NCI-H2171 (cell line): ENCODE results near the gene AARS2.

ENCODE experiments used
- DNase-seq: peaks from one replicate; lab custom pipeline; 2025; lab: John Stamatoyannopoulos, UW

The AARS2 gene

DNA sequence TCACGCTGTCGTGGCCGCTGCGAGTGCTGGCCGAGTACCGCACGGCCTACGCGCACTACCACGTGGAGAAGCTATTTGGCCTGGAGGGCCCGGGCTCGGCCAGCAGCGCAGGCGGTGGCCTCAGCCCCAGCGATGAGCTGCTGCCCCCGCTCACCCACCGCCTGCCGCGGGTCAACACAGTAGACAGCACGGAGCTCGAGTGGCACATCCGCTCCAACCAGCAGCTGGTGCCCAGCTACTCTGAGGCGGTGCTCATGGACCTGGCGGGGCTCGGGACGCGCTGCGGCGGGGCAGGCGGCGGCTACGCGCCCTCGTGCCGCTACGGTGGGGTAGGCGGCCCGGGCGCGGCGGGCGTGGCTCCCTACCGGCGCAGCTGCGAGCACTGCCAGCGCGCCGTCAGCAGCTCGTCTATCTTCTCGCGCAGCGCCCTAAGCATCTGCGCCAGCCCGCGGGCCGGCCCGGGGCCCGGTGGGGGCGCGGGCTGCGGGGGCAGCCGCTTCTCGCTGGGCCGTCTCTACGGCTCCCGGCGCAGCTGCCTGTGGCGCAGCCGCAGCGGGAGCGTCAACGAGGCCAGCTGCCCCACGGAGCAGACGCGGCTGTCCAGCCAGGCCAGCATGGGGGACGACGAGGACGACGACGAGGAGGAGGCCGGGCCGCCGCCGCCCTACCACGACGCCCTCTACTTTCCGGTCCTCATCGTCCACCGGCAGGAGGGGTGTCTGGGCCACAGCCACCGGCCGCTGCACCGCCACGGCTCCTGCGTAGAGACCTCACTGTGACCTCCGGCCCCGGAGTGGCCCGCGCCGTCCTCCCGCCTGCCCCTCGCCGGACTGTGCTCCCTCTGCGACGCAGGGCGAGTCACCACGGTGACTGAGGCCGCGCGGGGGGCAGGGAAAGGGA, 37.1 kb downstream of the AARS2 start:
- DNase-seq = no peak

GRCh38 chr6:44275271-44275748, 37.8 kb downstream of the AARS2 start:
- DNase-seq = no peak

GRCh38 chr6:44273617-44274016, 39.5 kb downstream of the AARS2 start:
- DNase-seq = no peak

DNA sequence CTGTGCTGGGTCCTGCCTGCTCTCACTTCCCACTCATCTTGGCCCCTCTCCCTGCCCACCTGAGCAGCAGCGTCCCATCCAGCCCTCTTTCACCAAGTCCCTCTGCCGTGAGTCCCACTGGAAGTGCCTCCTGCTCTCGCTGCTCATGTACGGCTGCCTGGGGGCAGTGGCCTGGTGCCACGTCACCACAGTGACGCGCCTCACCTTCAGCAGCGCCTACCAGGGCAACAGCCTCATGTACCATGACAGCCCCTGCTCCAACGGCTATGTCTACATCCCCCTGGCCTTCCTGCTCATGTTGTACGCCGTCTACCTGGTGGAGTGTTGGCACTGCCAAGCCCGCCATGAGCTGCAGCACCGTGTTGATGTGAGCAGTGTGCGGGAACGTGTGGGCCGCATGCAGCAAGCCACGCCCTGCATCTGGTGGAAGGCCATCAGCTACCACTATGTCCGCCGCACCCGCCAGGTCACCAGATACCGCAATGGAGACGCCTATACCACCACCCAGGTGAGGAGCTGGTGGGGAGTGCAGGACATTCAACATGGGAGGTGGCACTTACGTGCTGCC, 40.1 kb downstream of the AARS2 start:
- no peak for DNase-seq

DNA sequence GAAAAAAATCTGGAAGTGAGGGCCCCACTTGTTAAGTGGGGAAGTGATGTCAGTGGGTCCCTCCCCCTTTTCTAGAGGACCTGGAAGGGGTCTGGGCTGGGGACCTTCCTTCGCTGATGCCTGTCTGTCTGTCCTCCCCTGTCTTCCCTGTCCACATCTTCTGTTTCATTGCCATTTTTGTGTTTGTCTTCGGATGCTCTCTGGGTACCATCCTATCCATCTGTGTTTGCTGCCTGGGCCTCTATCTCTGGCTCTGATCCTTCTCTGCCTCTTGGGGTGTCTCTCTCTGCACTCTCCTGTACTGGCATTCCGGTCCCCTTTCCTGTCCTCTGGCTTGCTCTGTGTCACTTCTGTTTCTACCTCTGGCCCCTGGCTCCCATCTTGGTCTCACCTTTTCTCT, 40.6 kb downstream of the AARS2 start:
- no peak for DNase-seq

GRCh38 chr6:44271914-44272313, 41.2 kb downstream of the AARS2 start:
- no peak for DNase-seq

GRCh38 chr6:44271406-44271723, 41.8 kb downstream of the AARS2 start:
- DNase-seq = no peak

DNA sequence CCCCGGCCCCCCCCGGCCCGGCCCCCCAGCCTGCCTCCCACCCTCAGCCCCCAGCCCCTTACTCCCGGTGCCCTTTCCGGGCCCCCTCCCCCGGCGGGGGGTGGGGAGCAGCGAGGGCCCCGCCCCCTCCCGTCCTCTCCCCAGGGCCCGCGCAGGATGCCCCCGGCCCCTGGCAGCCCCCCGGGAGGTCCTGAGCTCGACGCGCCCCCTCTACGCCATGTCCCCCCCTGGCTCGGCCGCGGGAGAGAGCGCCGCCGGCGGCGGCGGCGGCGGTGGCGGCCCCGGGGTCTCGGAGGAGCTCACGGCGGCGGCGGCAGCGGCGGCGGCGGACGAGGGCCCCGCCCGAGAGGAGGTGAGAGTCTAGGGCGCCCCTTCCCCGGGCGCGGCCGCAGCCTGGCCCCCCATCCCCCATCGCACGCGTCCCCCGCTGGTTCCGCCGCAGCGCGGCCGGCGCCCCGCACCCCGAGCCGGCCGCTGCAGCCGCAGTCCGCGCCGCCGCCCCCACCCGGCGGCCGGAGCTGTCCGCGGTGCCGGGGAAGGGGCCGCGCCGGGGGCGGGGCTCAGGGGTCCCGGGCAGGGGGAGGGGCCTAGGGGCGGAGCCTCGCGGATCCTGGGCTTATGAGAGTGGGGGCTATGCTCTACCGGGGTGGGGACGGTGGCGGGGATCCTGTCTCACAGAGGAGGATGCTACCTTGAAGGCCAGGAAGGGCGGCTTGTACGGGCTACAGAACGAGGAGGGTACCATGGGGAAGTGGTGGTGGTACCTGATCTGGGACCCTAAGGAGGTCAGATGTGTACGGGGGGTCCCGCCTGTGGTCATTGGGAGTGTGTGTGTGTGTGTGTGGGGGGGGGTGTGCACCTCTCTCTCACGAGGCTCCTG, 42.4 kb downstream of the AARS2 start:
- peak; percentile 23 for DNase-seq

DNA sequence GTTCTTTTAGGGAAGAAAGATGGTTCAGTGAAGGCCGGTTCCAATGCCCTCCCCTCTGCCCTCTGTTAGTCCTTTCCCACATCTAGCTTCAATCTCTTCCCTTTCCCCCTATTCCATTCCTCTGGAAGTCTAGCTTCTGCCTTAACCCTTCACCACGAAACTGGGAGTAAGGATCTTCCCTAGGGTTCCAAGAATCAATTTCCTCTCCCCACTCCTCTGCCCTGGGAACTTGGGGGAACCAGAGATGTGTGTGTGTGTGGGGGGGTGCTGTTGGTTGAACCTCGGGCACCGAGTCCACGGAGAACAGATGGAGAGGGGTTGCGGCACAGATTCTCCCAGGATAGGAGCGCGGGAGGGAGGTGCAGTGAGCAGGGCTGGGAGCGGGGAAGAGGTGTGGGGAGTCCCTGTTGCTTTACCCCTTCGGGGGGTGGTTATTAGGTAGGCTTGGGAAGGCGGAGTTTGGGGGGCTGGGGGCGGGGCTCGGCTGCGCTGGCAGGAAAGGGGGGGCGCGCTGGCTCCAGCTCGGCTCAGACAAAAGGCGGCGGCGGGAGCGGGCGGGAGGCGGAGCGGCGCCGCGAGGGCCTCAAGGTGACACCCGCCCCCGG, 43.1 kb downstream of the AARS2 start, which contains the start of gene TMEM151B:
TSS of gene TMEM151B (plus strand) at position 530 of the 605 bp plus-strand sequence. CDS start 293 bp downstream, outside the sequence.
- peak; percentile 48 for DNase-seq

DNA sequence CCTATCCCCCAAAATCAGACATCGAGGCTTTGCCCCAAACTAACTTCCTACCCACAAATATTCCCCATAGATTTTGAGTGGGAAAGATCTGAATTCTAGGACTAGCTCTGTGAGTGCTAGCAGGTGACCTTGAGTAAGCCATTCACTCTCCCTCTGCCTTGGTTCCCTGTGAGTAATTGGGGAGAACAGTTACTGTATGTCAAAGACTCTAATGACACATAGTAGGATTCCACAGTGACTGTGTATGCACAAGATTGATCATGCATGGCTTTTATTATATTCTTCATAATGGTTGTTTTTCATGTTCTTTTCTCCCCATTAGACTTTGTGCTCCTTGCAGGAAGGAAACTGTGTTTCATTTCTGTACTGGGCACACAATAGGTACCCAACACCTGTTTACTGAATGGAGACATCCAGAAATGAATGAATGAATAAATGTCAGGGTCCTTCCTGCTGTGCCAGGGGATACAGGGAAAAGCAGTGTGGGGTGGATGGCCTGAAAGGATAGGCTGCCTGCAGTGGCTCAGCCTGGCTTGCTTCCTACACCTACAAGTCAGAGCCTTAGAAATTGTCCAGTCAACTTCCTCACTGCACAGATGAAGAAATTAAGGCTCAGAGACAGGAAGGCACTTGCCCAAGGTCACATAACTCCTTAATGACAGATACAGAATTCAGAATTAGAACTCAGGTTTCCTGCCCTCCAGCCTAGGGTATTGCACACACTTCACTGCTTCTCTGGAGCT, 43.8 kb downstream of the AARS2 start:
- DNase-seq = no peak

DNA sequence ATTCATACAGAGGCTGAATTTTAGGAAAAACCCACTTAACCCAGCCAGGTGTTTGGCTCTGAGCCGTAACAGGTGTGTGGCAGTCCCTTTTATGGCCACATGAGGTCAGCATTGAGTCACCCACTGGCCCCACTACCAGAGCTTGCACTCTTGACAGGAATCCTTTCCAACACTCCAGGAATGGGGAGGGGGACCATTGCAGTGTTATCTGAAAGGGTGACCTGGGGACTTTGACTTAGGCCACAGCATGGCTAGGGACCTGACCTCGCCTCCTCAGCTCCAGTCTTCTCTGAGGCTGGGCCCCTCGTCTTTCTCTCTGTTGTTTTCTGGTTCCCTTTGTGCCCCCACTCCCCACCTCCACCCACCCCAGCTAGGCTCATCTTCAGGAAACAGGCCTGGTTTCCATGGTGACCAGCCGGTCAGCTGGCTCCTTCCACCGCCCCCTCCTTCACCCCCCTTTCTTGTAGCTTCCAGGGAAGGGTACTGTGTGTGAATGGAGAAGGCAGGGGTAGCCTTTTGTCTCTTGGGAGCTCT, 45.0 kb downstream of the AARS2 start:
- DNase-seq = peak; percentile 46

DNA sequence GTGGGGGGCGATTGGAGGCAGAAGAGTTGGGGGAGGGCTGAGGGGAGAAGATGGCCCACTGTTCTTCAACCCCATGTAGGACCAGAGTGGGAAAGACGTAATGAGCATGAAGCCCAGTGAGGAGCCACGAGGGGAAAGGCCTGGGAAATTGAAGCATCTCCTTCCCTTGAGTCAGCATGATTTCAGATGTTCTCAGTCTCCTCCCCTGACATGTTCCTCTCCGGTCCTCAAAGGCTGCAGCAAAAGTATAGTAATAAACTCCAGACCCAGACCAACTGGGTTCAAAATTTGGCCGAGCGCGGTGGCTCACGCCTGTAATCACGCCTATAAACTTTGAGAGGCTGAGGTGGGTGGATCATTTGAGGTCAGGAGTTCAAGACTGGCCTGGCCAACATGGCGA, 45.9 kb downstream of the AARS2 start:
- DNase-seq = no peak

DNA sequence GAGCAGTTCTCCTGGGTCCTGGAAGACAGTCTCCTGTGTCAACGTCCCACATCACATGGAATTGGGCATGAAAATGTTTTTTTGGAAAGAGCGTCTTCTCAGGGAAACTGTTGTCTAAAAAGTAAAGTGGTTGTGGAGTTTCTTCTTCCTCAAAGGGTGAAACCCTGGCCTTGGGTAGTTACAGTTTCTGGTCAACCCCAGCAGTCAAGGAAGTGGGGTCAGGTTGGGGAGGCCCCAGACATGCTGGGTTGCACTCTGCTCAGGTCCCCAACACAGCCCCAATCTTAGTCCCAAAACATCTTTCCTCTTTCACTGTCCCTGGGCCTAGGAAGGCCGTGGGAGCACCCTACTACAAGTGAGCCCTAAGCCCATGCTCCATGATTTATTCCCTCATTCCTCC, 46.8 kb downstream of the AARS2 start:
- no peak for DNase-seq

DNA sequence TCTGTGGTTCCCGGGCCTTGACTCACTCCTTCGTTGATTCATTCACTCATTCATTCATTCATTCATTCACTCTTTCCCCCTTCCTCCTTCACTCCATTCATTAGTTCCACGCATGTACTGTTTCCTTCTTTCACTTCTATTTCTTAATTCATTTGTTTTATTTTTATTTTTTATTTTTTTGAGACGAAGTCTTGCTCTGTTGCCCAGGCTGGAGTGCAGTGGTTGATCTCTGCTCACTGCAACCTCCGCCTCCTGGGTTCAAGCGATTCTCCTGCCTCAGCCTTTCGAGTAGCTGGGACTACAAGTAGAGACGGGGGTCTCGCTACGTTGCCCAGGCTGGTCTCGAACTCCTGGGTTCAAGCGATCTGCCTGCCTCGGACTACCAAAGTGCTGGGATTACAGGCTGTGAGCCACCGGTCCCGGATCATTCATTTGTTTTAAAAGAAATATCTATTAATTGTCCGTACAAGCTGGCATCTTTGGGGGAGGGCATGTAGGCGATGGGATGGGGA, 47.4 kb downstream of the AARS2 start:
- DNase-seq = no peak

GRCh38 chr6:44265007-44265721, 48.0 kb downstream of the AARS2 start, which contains the start of gene NFKBIE:
TSS of gene NFKBIE (minus strand) at chr6:44265551. CDS start at chr6:44265346, 205 bp downstream.
- peak; percentile 76 for DNase-seq

DNA sequence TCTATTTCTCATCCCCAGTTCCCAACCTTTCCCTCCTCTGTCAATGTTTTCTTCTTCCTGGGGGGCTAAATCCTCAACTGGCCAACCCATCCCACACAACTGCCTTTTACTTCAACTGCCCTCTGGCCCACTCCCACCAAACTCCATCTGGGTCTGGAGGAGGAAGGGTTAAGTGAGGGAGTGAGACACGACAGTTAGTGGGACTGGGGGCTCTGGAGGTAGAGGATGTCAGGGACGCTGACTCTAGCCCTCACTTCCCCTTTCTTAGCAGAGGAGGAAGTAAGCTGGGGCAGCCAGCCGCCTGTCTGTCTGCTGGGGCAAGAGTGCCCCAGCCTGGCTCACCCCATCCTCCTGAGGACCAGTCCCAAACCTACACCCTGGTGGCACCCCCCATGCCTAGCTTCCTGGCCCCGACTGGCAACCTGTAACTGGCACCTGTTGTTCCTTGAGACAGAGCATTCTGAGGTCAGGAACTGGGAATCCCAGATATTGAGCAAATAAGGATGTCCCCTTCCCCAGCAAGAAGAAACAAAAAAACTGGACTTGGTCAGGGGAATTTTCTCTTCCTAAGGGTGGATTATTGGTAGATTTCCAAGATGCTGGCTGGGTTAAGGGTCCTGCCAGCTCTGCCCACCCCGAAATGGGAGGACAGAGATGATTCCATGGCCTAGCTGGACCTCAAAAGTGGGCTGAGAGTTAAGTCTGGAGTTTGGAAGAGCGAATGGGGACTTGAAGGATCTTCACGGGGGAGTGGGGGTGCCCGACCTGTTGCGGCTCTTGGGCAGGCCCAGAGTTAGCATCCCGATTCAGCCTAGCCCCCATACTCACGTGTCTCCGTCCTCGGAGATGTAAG, 48.8 kb downstream of the AARS2 start:
- no peak for DNase-seq

DNA sequence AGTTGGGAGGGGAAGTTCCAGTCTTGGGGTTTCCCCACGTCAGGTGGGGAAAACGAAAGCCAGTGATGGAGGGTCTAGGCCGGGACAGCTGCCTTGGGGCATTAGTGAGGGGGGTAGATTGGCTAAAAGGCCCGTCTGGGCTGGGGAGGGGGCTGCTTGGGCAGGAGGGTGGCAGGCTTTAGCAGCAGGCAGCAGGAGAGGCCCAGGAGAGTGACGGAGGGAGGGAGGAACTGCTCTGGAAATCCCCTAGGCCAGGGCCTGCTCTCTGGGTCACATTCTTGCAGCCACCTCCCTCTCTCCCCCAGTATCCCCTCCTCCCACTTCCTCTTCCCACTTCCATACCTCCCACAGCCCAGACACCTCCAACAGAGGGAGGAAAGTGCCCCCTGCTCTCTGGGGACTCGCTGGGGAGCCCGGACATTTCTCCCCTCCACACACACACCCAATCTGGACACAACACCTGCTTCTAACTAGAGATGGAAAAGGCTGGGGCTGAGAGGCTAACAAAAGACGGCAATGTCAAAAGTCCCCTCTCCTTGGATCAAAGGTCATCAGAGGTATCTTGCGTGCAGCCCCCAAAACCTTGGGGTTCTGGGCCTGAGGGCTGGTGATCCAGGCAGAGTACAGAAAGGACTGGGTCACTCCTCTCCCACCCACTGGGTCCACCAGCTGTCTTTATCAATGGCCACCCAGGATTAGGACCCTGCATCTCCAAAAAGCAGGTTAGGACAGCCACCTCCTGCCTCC, 49.6 kb downstream of the AARS2 start:
- no peak for DNase-seq
